GM18907 (cell line): ENCODE data around the gene VTI1A.

Experiments
- ATAC-seq: cut with Tn5 transposase; IDR thresholded peaks from one replicate; pipeline ENCODE4 v1.9.1; 2021; ENCODE audit warnings: mild to moderate bottlenecking, moderate library complexity; ENCODE audit not compliant: unreplicated experiment

Gene VTI1A

DNA sequence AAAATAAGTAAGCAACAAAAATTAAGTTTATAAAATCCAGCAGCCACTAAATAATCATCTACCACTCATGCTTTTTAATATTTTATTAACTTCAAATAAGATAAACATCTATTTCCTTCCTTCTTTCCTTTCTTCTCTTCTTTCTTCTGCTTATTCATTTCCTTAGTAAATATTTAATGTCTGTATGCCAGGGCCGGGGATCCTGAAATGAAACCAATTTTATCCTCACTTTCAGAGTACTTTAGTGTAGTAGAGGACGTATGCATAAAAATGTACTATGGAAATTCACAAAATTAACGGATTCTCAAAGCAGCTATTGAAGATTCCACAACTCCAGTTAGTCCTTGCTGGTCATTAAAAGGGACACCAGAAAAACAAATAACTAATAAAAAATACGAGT, 224.7 kb downstream of the VTI1A start:
- ATAC-seq: no peak

GRCh38 chr10:112672706-112673105, 225.7 kb downstream of the VTI1A start:
- no peak for ATAC-seq

- no peak for ATAC-seq
Measured at GRCh38 chr10:112675560-112676083, 228.6 kb downstream of the VTI1A start.

- no peak for ATAC-seq
Measured at GRCh38 chr10:112677689-112678088, 230.7 kb downstream of the VTI1A start.

DNA sequence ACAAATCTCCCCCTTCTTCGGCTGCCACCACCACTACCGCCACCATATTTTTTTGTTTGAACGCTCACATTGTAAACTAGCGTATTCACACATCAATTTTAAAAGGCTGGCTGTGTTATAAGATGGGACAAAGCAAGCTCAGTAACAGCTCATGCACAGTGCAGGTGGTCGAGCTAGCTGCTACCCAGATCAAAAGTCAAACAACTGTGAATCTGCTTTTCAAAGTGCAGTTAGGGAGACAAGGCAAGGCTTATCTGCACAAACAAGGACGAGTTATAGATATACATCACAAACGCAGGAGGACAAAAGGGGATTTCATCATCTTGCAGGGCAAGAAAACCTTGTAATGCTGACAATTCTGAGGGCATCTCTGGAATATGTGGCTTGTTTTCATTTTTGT, 231.6 kb downstream of the VTI1A start:
- ATAC-seq: no peak

DNA sequence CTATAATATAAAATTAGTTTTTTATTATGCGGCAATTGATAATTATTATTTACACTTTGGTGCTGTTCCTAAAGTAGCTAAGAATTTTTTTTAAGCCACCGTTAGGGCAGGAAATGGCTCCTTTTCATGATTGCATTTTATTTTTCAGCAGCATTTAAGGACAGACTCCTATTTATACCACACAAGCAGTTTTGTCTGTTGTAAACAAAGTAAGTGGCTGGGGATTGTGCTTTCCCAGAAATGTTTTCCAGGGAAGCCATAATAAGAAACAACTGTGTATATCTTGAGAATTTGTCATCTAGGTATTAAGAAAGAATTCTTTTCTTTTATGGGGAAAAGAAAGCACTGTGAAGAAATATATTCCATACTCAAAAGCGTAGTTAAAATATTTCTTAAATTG, 232.0 kb downstream of the VTI1A start:
- ATAC-seq: no peak

DNA sequence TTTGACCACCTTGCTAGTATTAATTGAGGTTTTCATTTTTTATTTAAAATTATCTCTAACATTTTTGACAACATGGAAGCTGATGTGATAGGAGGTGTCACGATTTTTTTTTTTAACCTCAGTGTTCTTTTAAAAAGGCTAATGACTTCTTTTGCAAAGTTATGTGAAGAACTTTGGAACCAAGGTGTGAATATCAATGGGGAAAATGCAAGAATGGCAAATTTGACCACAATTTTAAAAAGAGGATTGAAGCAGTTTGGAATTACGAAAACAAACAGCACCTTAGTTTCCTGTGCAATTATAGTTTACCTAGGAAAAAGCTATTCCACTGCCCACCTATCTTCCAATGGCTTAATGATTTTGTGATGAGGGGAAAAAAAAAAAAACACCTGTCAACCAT, 232.4 kb downstream of the VTI1A start:
- ATAC-seq: no peak

GRCh38 chr10:112680586-112680985, 233.6 kb downstream of the VTI1A start:
- no peak for ATAC-seq

DNA sequence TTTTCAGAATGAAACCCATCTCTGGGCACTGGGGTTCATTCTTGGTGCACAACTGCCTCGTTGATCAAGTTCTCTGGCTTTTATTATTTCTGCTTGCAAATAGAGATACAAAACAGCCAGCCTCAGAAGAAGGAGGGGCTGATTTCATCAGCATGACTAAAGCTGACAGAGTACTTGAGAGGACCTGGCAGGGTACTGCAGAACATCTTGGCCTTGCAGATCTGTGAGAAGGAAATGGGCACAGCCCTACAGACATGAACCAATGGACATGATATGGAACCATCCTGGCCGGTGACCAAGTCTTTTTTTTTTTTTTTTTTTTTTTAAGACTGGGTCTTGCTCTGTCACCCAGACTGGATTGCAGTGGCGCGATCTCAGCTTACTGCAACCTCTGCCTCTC, 240.6 kb downstream of the VTI1A start:
- no peak for ATAC-seq

GRCh38 chr10:112689327-112690072, 242.5 kb downstream of the VTI1A start:
- ATAC-seq: no peak

- no peak for ATAC-seq
Measured at GRCh38 chr10:112695539-112695938, 248.5 kb downstream of the VTI1A start.

DNA sequence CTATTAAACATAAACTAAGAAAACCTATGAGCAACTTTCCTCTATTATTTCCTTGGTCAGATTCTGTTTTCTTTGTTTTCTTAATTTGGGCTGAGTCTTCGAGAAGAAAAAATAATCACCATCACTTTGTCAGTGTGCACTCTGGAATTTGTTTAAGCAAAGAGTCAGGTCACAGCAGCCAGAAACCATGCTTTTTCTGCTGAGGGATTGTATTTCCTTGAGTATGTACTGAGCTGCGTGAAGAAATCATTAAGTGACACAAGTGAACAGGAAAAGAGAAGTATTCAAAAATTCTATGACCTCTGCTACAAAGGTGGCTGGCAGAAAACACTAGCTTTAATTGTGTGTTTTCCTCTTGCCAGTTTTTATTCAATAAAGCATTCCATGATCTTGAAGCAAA, 249.6 kb downstream of the VTI1A start:
- ATAC-seq: no peak

DNA sequence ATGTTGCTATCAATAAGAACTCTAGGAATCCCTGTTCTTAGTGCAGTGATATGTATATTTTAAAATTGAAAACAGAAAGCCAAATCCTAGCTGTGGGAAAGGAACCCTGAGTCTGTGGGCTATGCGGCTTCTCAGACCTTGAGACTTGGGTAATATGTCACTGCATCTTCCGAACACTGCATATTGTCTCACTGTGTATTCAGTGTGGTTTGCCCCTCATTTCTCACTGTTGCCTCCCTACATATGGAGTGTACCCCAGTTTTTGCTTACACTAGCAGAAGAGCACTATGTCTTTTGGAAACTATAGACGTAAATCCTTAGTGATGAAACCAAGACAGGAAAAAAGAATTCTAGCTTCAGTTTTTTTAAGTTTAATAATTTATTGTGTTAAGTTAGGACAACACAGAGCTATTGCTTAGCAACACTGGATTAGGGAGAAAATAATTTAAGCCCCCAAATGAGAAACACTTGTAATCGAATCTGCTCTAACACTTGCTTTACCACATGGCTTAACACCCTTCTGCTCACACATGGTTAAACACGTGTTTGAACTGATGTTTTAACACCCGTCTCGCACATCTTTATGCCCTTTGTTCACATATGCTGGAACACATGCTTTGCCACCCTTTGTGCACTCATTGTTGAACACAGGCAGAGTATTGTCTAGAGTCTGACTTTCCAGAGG, 251.3 kb downstream of the VTI1A start:
- ATAC-seq: no peak

DNA sequence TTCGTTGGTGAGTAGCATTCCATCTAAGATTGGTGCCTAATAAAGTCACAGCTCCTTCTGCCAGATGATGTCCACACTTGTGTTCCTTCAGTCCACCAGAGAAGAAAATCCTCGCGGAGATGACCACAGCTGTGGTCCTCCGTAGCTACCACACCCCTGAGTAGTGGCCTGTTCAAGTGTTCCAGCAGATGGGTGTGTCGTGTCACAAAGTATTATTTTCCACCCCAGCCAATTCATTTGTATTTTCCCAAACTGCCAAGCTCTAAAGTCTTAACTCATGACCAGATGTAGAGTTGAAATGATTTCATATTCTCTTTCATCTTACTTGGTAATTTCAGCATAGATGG, 251.8 kb downstream of the VTI1A start:
- no peak for ATAC-seq

GRCh38 chr10:112700215-112700671, 253.2 kb downstream of the VTI1A start:
- no peak for ATAC-seq

- ATAC-seq: no peak
Measured at GRCh38 chr10:112701211-112701877, 254.3 kb downstream of the VTI1A start.

DNA sequence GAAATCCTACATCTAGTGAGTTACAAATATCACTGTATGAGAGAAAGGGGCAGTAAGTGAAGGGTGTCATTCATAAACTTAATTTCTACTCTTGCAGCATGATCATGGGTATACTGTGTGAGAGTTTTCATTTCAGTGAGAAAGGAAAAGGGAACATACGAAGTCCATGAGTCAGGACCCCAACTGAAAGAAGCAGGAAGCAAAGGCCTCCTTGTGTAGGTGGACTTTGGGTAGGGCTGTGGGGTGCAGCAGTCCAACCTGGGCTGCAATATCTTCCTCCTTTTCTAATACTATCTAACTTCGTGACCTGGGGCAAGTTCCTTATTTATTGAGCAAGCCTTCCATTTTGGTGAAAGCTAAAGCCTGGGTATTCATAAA, 254.9 kb downstream of the VTI1A start:
- no peak for ATAC-seq

- no peak for ATAC-seq
Measured at GRCh38 chr10:112706577-112706976, 259.6 kb downstream of the VTI1A start.

GRCh38 chr10:112708461-112708860, 261.4 kb downstream of the VTI1A start:
- no peak for ATAC-seq

GRCh38 chr10:112710528-112710927, 263.5 kb downstream of the VTI1A start:
- no peak for ATAC-seq

DNA sequence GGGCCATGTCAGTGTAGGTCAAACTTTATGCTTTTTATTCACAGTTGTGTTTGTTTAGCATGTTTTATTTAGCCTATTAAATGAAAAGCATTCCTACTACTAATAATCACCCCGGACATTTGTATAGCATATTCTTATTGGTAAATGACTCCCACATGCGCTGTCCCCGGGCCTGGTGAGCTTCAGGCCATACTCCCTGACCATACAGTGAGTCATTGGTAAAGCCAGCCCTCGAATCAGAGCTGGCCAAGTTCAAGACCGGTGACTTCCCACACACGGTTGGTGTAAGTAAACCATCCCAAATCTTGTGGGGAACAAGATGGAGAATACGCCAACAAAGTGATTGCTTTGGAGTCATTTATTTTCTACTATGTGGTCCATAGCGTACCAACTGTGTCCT, 264.4 kb downstream of the VTI1A start:
- no peak for ATAC-seq

GRCh38 chr10:112712536-112712935, 265.5 kb downstream of the VTI1A start:
- ATAC-seq: no peak
